Measurements from ENCODE around the gene SARM1.
"Not testable (repeated sequence)": the region's sequence is repeated elsewhere in the genome, so short reads cannot be mapped to it uniquely, and the experiment has no call there.

Gene SARM1

GRCh38 chr17:28433721-28434120 lies 62.2 kb downstream of the SARM1 start:
- H3K36me3 ChIP-seq (ENCODE audit: insufficient read depth), result no peaks in the 10 kb centered on the region
- H2AFZ ChIP-seq (ENCODE audit: low read depth), result no peak overlapping the region
- H3K27ac ChIP-seq, result no peak overlapping the region
- H3K4me2 ChIP-seq, result no peak overlapping the region
- TF ChIP-seq CTCF (conservative IDR thresholded peaks at IDR 0.05; ENCODE audit: low read depth, low read length), result no peak
- H3K9ac ChIP-seq, result no peak overlapping the region
- H3K4me1 ChIP-seq (ENCODE audit: low read depth, poor library complexity, severe bottlenecking), result no peaks in the 10 kb centered on the region
- no peaks in the 10 kb centered on the region for H3K79me2 ChIP-seq (ENCODE audit: insufficient read depth, low read depth)
- H4K20me1 ChIP-seq (ENCODE audit: insufficient read depth), result no peaks in the 10 kb centered on the region
- H3K4me3 ChIP-seq (IDR thresholded peaks at IDR 0.05; ENCODE audit: insufficient read depth, low read depth, low read length), result no peak overlapping the region
- H3K27me3 ChIP-seq (ENCODE audit: insufficient read depth, low read depth), result no peaks in the 10 kb centered on the region

DNA sequence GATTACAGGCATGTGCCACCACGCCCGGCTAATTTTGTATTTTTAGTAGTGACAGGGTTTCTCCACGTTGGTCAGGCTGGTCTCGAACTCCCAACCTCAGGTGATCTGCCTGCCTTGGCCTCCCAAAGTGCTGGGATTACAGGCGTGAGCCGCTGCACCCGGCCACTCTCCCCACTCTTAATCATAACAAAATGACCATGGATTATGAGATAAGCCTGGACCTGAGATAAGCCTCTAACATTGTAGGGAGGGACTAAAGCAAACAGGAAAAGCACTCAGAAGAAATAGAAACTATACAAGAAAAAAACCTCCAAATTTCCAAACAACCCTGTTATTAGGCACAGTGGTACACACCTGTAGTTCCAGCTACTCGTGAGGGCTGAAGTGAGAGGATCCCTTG lies 62.8 kb downstream of the SARM1 start:
- not testable (repeated sequence) for H3K9ac ChIP-seq; H3K27me3 ChIP-seq (ENCODE audit: insufficient read depth, low read depth); H3K4me1 ChIP-seq (ENCODE audit: low read depth, poor library complexity, severe bottlenecking); H3K79me2 ChIP-seq (ENCODE audit: insufficient read depth, low read depth); H3K4me2 ChIP-seq; H3K4me3 ChIP-seq (IDR thresholded peaks at IDR 0.05; ENCODE audit: insufficient read depth, low read depth, low read length); H3K36me3 ChIP-seq (ENCODE audit: insufficient read depth); H4K20me1 ChIP-seq (ENCODE audit: insufficient read depth); H2AFZ ChIP-seq (ENCODE audit: low read depth); H3K27ac ChIP-seq

DNA sequence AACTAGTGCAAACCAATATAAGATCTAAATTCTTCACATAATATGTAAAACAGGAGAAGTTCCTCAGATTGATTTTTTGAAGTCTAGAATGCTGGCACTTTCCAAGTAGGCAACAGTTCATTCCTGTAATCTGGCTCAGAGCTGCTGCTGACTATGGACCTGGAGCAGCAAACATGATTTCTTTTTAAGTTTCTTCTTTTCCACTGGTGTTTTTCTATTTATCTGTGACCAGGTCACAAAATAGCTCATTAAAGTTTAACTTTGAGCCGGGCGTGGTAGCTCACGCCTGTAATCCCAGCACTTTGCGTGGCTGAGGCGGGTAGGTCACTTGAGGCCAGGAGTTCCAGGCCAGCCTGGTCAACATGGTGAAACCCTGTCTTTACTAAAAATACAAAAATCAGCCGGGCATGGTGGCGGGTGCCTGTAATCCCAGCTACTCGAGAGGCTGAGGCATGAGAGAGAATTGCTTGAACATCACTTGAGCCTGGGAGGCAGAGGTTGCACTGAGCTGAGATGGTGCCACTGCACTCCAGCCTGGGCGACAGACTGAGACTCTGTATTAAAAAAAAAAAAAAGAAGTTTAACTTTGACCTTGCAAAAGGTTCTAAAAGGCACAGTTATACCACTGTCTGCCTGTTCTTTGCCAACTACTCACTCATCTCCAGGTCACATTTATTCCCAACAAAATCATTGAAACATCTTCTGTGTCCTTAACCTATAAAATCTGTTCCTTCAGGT lies 72.6 kb downstream of the SARM1 start:
- no peak overlapping the region for H3K4me3 ChIP-seq (IDR thresholded peaks at IDR 0.05; ENCODE audit: insufficient read depth, low read depth, low read length)
- no peaks in the 10 kb centered on the region for H3K79me2 ChIP-seq (ENCODE audit: insufficient read depth, low read depth)
- H3K27ac ChIP-seq, result no peak overlapping the region
- H2AFZ ChIP-seq (ENCODE audit: low read depth), result no peak overlapping the region
- no peak for TF ChIP-seq CTCF (conservative IDR thresholded peaks at IDR 0.05; ENCODE audit: low read depth, low read length)
- H3K4me2 ChIP-seq, result no peak overlapping the region
- H3K36me3 ChIP-seq (ENCODE audit: insufficient read depth), result no peaks in the 10 kb centered on the region
- no peaks in the 10 kb centered on the region for H3K27me3 ChIP-seq (ENCODE audit: insufficient read depth, low read depth)
- H3K9ac ChIP-seq, result no peak overlapping the region
- H3K4me1 ChIP-seq (ENCODE audit: low read depth, poor library complexity, severe bottlenecking), result no peaks in the 10 kb centered on the region
- H4K20me1 ChIP-seq (ENCODE audit: insufficient read depth), result no peaks in the 10 kb centered on the region

DNA sequence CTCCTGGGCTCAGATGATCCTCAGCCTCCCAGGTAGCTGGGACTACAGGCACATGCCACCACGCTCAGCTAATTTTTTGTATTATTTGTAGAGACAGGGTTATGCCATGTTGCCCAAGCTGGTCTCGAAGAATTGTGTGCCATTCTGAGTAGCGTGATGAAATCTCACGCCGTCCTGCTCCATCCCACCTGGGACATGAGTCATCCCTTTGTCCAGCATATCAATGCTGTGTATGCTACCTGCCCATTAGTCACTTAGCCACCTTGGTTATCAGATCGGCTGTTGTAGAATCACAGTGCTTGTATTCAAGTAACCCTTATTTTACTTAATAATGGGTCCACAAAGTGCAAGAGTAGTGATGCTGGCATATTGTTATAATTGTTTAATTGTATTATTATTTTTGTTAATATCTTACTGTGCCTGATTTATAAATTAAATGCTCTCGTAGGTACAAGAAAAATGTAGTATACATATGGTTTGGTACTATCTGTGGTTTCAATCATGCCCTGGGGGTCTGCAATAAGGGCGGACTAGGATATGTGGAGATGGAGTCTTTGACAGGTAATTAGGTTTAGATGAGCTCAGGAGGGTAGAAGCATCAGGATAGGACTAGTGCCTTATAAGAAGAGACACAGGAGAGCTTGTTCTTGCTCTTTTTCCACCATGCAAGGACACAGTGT lies 75.4 kb downstream of the SARM1 start:
- no peak overlapping the region for H3K27ac ChIP-seq
- no peak overlapping the region for H3K4me3 ChIP-seq (IDR thresholded peaks at IDR 0.05; ENCODE audit: insufficient read depth, low read depth, low read length)
- H3K79me2 ChIP-seq (ENCODE audit: insufficient read depth, low read depth), result no peaks in the 10 kb centered on the region
- no peak overlapping the region for H3K9ac ChIP-seq
- no peak overlapping the region for H2AFZ ChIP-seq (ENCODE audit: low read depth)
- H3K4me1 ChIP-seq (ENCODE audit: low read depth, poor library complexity, severe bottlenecking), result no peaks in the 10 kb centered on the region
- no peaks in the 10 kb centered on the region for H4K20me1 ChIP-seq (ENCODE audit: insufficient read depth)
- H3K36me3 ChIP-seq (ENCODE audit: insufficient read depth), result no peaks in the 10 kb centered on the region
- H3K4me2 ChIP-seq, result no peak overlapping the region
- TF ChIP-seq CTCF (conservative IDR thresholded peaks at IDR 0.05; ENCODE audit: low read depth, low read length), result no peak
- H3K27me3 ChIP-seq (ENCODE audit: insufficient read depth, low read depth), result no peaks in the 10 kb centered on the region

DNA sequence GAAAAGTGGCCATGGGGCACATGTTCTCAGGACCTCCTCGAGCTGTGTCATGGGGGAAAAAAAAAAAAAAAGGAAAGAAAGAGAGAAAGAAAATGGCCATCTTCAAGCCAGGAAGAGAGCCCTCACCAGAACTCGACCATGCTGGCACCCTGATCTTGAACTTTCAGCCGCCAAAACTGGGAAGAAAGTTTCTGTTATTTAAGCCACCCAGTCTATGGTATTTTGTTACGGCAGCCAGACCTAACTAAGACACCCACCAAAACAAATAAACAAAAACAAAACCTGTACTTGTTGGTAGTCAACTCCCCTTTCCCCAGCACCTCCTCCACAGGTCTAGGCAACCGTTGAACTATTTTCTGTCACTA lies 75.9 kb downstream of the SARM1 start:
- Histone ChIP-seq H3K4me2 (no peak overlapping the region), H2AFZ (ENCODE audit: low read depth) (no peak overlapping the region), H3K4me1 (ENCODE audit: low read depth, poor library complexity, severe bottlenecking) (no peaks in the 10 kb centered on the region), H3K36me3 (ENCODE audit: insufficient read depth) (no peaks in the 10 kb centered on the region), H3K27ac (no peak overlapping the region), H3K4me3 (IDR thresholded peaks at IDR 0.05; ENCODE audit: insufficient read depth, low read depth, low read length) (no peak overlapping the region), H3K79me2 (ENCODE audit: insufficient read depth, low read depth) (no peaks in the 10 kb centered on the region), H3K27me3 (ENCODE audit: insufficient read depth, low read depth) (no peaks in the 10 kb centered on the region), H4K20me1 (ENCODE audit: insufficient read depth) (no peaks in the 10 kb centered on the region), H3K9ac (no peak overlapping the region)
- TF ChIP-seq CTCF (conservative IDR thresholded peaks at IDR 0.05; ENCODE audit: low read depth, low read length), result no peak
